Activated CD4-positive, alpha-beta T cell treated with anti-CD3 and anti-CD28 coated beads for 48 hours (primary cell): ENCODE measurements around the gene AFDN.
A peak's percentile ranks its signal among the peaks of the same experiment; 100 is the strongest.

Experiments used
- DNase-seq: peaks from one replicate; pipeline ENCODE4 v3.0.0-alpha.2; 2020

The AFDN gene

GRCh38 chr6:167817729-167818128 lies 9.0 kb upstream of the AFDN start:
- no peak for DNase-seq

GRCh38 chr6:167819576-167819975 lies 7.1 kb upstream of the AFDN start:
- DNase-seq, result no peak

- no peak for DNase-seq
These were observed 6.0 kb upstream of the AFDN start for GRCh38 chr6:167820681-167821080.

- DNase-seq, result no peak
These were observed 1.9 kb upstream of the AFDN start for GRCh38 chr6:167824591-167825331.

- DNase-seq, result peak; percentile 47
These were observed 1.1 kb upstream of the AFDN start for GRCh38 chr6:167825332-167826229.

- DNase-seq, result peak; percentile 72
These were observed 348 bp upstream of the AFDN start for GRCh38 chr6:167826230-167826895.

GRCh38 chr6:167827583-167828324 lies 1.0 kb downstream of the AFDN start:
- peak; percentile 40 for DNase-seq

- no peak for DNase-seq
These were observed 1.7 kb downstream of the AFDN start for GRCh38 chr6:167828325-167828956.

GRCh38 chr6:167829513-167829912 lies 2.8 kb downstream of the AFDN start:
- DNase-seq, result no peak

- DNase-seq, result no peak
These were observed 4.6 kb downstream of the AFDN start for GRCh38 chr6:167831281-167831828.

- DNase-seq, result no peak
These were observed 6.0 kb downstream of the AFDN start for GRCh38 chr6:167832497-167833395.

- DNase-seq, result no peak
These were observed 6.7 kb downstream of the AFDN start for GRCh38 chr6:167833396-167833763.

GRCh38 chr6:167835260-167835659 lies 8.5 kb downstream of the AFDN start:
- no peak for DNase-seq

GRCh38 chr6:167836721-167837120 lies 10.0 kb downstream of the AFDN start:
- DNase-seq, result no peak

GRCh38 chr6:167838207-167838748 lies 11.6 kb downstream of the AFDN start:
- DNase-seq, result no peak

GRCh38 chr6:167839343-167839742 lies 12.6 kb downstream of the AFDN start:
- DNase-seq, result no peak

GRCh38 chr6:167839755-167840154 lies 13.0 kb downstream of the AFDN start:
- no peak for DNase-seq

GRCh38 chr6:167840160-167840525 lies 13.4 kb downstream of the AFDN start:
- no peak for DNase-seq

- DNase-seq, result no peak
These were observed 13.9 kb downstream of the AFDN start for GRCh38 chr6:167840526-167841179.

GRCh38 chr6:167841981-167842380 lies 15.3 kb downstream of the AFDN start:
- DNase-seq, result no peak
